HCT116 (cell line): Measurements from ENCODE around the gene DMD.

Experiments
- CTCF ChIP-seq, 3 experiments: fragments of 200-600 bp in 1 of 3; sonication (generic) in 1 of 3; IDR thresholded peaks in 2 of 3; conservative IDR thresholded peaks in 1 of 3; 2 replicates each; pipeline ENCODE4 v1.5.1; 2012 to 2017; ENCODE audit warnings: low read depth in 2 of 3, low read length in 2 of 3, antibody characterized with exemption in 1 of 3, borderline replicate concordance in 1 of 3, control low read depth in 1 of 3, mild to moderate bottlenecking in 1 of 3, mixed read lengths in 1 of 3, mixed run types in 1 of 3, moderate library complexity in 1 of 3; ENCODE audit not compliant: insufficient read depth in 1 of 3
- POLR2A ChIP-seq: IDR thresholded peaks from 2 replicates; pipeline ENCODE4 v1.7.0; 2011; ENCODE audit warnings: borderline replicate concordance; ENCODE audit not compliant: insufficient read depth, insufficient read length; ENCODE audit errors: extremely low read depth
- SRF ChIP-seq: IDR thresholded peaks from 2 replicates; pipeline ENCODE4 v1.6.1; 2012; ENCODE audit warnings: low read depth
- ZBTB33 ChIP-seq: IDR thresholded peaks from 2 replicates; pipeline ENCODE4 v1.6.1; 2011; ENCODE audit warnings: mild to moderate bottlenecking, low read length, moderate library complexity; ENCODE audit not compliant: insufficient replicate concordance; ENCODE audit errors: extremely low read depth
- ZFX ChIP-seq: fragments of 450-650 bp; IDR thresholded peaks from 2 replicates; pipeline ENCODE4 v1.6.1; 2017

GRCh38 chrX:32572644-32573043 is 638.7 kb downstream of the DMD start:
- TF ChIP-seq CTCF (IDR thresholded peaks at IDR 0.05 in 2 of 3, conservative IDR thresholded peaks at IDR 0.05 in 1 of 3; ENCODE audit: borderline replicate concordance in 1 of 3, insufficient read depth in 1 of 3, low read depth in 2 of 3, low read length in 2 of 3) (no peak), POLR2A (no peak), ZBTB33 (no peak), SRF (no peak), ZFX (no peak)
